Measurements from ENCODE around the gene LSG1.

DNA sequence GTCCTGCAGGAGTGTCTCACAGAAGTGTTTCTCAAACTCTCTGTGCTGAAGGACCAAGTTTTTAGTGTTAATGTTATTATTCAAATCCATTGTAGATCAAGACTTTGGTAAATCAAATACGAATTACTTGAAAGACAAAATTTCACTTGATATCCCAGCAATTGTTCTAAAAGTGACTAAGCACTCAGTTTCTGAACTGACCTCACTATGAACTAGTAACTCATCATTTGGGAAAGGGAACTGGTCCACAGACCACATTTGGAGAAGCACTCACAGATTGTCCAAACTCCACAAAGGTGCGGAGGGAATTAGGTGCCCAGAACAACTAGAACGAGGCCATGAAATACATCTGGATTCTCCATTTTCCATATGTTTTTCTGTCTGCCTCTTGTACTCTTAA lies 39.3 kb upstream of the LSG1 start:
- TF ChIP-seq BHLHE40 (IDR thresholded peaks at IDR 0.05; ENCODE audit: low read length) (no peak), ATF1 (CRISPR knock-in tag; IDR thresholded peaks at IDR 0.05) (no peak), ATF1 (tag; IDR thresholded peaks at IDR 0.05) (no peak), MEIS2 (IDR thresholded peaks at IDR 0.05; ENCODE audit: partially characterized antibody) (no peak), CTCF (IDR thresholded peaks at IDR 0.05 in 2 of 3, conservative IDR thresholded peaks at IDR 0.05 in 1 of 3; ENCODE audit: insufficient read depth in 2 of 3, low read depth in 1 of 3, low read length in 3 of 3) (no peak), HMG20A (CRISPR knock-in tag; conservative IDR thresholded peaks at IDR 0.05) (no peak), ZNF561 (CRISPR knock-in tag; conservative IDR thresholded peaks at IDR 0.05) (no peak), ZNF324 (CRISPR knock-in tag; IDR thresholded peaks at IDR 0.05) (no peak), STAT6 (CRISPR knock-in tag; IDR thresholded peaks at IDR 0.05) (no peak), ATF2 (CRISPR knock-in tag; IDR thresholded peaks at IDR 0.05) (no peak), ZNF318 (IDR thresholded peaks at IDR 0.05; ENCODE audit: borderline replicate concordance in 1 of 2, low read depth in 1 of 2) (no peak)
- TF ChIP-seq, protein P1, sequence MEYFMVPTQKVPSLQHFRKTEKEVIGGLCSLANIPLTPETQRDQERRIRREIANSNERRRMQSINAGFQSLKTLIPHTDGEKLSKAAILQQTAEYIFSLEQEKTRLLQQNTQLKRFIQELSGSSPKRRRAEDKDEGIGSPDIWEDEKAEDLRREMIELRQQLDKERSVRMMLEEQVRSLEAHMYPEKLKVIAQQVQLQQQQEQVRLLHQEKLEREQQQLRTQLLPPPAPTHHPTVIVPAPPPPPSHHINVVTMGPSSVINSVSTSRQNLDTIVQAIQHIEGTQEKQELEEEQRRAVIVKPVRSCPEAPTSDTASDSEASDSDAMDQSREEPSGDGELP (CRISPR knock-in tag; IDR thresholded peaks at IDR 0.05; ENCODE audit: borderline replicate concordance): no peak

Data from K562 (cell line).